Stimulated activated CD4-positive, alpha-beta T cell treated with anti-CD3 and anti-CD28 coated beads, Interleukin-4, amount 100 ng/mL, for 4 hours (primary cell): ENCODE results near the gene TTC9.

ENCODE experiments used
- DNase-seq, 2 experiments: peaks; one replicate each; pipeline ENCODE4 v3.0.0-alpha.2; 2020

The TTC9 gene

DNA sequence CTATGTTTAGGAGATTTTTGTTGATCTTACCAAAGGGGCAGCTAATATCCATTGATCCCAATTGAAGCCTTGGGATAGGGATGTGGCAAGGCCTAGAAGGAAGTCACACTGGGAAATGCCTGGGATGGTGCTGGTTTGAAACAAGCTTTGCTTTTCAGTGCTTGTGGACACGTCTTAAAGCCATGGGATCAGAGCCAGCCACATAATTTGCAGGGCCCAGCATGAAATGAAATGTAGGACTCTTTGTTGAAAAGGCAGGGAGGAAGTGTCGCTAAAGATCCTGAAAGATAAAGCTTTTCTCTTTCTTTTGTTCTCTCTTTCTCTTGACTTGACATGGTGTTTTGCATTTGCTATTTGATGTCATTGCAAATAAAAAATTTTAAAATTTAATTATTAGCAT is 5.0 kb downstream of the TTC9 start:
- no peak for DNase-seq

DNA sequence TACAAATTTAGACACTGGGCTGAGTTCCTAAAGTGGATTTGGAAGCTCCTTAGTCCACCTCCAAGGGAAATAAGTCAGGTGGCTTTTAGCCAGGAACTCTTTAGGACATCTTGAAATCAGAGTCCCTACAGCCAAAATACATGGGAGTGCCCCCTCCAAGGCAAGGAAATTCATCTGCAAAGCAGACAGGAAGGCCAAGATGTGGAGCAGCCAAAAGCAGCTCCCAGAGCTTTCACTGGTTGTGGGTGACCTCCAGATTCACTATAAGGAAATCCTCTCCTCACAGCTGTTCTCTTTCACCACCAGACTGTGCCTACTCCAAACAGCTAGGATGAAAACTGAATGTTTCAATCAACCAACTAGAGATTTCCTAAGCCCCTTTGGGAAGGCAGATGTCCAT is 6.6 kb downstream of the TTC9 start:
- no peak for DNase-seq

DNA sequence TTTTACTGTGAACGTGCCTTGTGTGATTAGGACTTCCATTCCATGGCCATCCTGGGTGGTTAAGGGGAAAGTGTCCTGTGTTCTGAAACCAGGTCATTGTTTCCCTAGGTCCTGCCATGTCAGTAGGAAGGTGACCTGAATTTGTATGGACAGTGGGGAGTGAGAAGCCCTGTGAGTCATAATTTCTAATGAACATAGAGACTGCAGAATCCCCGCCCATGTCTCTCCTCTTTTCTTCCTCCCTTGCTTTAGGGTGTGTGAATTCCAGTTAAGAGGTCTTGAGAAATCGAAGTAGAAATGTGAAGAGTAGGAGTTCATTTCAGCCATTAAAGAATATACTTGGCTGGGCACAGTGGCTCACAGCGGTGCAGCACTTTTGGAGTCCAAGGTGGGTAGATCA is 8.1 kb downstream of the TTC9 start:
- no peak for DNase-seq

DNA sequence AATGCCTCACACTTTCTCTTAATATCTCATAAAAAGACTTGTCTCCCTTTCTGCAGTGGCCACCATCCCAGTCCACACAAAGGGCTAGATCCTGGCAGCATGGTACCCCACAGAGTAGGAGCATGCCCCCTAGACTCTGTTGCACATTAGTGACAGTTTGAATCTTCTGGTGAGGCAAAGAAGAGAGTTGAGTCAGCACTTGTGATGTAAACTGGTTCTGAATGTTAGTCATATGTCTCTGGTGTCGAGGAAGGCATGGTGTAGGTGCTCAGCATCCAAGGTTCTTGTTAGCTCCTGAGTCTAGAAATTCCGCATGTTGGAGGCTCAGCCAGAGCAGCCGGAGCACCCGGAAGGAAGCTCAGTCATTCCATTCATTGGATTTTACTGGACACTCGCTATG is 9.8 kb downstream of the TTC9 start:
- DNase-seq: no peak

DNA sequence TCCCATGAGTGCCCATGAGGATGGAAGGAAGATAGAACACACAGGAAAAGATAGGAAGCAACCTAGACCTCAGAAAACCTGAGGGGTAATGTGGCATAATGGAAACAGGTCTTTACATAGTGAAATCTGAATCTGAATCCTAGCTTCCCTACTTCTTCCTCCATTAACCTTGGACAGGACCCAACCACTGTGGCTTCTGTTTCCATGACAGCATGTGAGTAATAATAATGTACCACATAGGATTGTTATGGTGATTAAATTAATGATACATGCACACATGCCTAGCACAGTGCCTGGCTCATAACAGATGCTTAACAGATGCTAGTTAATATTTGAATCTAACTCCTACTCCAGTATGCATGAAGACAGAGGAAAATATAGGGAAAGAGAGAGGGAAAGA is 11.2 kb downstream of the TTC9 start:
- no peak for DNase-seq

DNA sequence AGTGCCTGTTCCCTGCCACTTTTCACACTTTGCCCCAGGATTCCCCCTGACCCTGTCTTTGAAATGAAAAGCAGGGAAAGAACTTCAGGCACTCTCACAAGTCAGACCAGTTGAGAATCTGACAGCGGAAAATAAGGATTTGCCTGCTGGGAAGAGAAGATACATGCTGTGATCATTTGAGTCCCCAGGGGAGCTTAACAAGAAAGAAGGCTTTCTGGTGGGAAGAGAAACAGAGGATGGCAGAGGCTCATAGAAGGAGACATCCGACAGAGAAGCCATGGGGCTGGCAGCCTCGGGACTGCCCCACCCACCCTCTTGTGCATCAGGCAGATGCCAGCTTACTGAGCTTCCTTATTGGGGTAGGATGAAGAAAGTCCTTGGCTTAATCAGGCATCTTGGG is 11.9 kb downstream of the TTC9 start:
- no peak for DNase-seq

DNA sequence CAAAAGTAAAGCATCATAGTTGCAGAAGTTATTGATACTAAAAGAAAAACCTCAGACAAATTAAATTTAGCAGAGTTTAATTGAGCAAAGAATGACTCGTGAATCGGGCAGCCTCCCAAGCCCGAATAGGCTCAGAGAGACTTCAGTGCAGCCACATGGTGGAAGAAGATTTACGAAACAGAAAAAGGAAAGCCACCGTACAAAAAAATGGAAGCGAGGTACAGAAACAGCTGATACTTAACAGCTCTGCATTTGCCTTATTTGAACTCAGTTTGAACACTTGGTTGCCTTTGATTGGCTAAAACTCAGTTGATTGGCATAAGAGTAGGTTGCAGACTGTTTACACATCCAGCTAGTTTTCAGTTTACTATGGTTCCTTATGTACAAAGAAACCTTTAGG is 12.9 kb downstream of the TTC9 start:
- no peak for DNase-seq

DNA sequence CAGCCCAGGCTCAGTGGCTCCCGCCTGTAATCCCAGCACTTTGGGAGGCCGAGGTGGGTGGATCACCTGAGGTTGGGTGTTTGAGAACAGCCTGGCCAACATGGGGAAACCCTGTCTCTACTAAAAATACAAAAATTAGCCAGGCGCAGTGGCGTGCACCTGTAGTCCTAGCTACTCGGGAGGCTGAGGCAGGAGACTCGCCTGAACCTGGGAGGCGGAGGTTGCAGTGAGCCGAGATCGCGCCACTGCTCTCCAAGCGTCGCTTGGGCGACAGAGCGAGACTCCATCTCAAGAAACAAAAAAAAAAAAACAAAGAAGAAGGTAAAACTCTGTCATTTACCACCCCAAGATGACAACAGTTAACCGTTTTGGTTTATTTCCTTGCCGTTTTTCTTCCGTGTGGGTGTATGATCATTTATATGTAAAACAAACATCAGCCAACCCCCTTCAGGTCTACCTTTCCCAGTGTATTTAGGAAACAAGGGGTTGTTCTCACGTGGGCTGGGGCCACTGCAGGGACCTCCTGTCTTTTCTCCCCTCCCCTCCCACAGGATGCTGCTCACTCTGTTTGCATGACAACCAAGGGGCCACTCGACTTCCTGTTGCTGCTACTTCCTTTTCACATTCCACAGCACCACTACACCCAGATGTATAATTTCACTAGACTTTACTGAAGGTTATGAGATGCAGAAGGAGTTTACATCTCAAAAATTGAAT is 13.6 kb downstream of the TTC9 start:
- peak; percentile 48 to 71 for DNase-seq

DNA sequence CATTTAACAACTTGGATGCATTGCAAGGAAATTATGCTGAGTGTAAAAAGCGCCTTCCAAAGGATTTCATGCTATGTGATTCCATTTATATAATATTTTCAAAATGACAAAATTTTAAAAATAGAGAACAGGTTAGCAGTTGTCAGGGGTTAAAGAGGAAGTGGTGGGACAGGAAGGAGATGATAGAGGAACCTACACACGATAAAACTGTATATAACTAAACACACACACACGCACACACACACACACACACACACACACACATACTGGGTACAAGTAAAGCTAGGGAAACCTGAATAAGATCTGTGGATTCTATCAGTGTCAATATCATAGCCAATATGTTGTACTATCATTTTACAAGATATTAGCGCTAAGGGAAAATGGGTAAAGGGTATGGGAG is 17.2 kb downstream of the TTC9 start:
- no peak for DNase-seq

DNA sequence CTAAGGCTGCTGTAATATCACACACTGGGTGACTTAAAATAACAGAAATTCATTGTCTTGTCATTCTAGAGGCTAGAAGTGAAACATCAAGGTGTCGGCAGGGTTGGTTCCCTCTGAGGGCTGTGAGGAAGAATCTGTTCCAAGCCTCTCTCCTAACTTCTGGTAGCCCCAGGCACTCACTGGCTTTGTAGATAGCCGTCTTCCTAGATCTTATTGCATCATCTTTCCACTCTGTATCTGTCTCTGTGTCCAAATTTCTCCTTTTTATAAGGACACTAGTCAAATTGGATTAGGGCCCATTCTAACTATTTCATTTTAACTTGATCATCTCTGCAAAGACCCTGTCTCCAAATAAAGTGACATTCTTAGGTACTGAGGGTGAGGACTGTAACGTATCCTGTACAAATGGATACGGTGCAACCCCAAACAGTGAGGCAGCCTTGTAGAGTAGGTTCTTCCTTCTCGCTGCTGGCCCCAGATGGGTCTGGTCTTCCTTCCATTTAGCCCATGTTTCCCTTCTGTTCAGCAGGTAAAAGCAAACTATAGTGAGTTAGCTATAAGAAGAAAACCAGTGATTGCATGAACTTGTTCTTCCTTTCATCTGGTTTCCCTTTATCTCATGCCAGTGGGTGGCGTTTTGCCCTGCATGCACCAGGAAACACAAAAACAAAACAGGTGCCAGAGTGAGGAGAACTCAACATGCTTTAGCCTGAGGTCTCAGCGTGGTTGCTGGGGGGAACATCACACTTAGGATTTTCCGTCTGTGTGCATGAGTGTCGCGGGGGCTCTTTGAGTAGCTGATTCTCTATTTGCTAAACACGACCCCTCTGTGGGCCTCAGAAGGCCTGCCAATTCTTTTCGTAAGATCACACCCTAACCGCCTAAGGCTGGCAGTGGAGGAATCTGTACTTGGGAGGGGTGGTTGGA is 19.5 kb downstream of the TTC9 start:
- DNase-seq: peak in 1 of 2 experiments; percentile 46

DNA sequence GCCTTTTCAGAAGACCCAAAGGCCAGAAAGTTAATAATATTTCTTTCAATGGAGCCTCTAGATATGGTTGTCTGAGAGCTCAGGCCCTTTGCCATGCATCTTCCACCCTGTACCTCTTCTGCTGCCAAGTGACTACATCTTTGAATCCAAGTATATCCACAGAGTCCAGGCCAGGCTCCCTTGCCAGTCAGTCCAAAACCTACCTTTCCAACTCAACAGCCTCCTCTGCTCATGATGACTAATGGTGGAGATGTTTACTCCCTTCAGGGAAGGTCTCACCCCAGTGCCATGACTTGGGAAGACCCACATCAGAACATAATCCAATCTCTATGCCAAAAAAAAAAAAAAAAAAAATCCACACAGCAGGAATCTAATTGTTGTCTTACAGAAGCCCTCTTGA is 20.4 kb downstream of the TTC9 start:
- DNase-seq: no peak

DNA sequence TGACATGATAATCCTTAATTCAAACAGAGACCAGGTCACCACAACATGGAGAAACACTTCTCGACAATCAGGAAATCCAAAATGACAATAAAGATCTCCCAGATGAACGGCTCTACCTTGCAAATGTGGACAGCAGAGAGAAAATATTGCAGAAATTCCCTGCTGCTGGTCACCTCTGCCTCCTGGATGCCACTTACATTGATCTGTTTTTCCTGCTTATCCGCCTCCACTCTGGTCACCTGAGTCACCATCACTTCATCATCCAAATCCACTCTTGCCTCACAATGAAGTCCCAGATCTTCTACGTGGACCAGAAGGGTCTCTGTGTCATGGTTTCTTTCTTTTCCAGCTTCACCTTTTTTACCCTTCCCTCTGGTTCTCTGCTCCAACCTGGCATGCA is 21.1 kb downstream of the TTC9 start:
- no peak for DNase-seq

DNA sequence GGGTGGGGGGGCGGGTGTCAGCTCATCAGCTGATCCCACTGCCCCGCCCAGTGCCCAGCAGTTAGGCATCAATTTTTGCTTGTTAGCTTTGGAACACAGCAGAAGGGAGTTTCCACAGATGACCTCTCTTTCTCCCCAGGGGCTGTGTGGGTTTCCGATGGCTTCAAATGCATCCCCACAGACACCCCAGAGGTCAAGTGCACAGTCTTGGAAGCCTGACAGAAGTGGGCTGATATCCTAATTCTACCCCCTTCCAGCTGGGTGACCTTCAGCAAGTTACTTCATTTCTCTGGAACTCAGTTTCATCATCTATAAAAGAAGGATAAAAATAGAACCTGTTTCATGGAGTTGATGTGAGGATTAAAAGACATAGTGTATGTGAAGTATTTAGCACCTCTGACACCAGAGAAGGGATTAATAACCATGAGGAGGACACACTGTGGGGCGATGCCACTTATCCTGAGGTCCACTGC is 22.0 kb downstream of the TTC9 start:
- DNase-seq: no peak

DNA sequence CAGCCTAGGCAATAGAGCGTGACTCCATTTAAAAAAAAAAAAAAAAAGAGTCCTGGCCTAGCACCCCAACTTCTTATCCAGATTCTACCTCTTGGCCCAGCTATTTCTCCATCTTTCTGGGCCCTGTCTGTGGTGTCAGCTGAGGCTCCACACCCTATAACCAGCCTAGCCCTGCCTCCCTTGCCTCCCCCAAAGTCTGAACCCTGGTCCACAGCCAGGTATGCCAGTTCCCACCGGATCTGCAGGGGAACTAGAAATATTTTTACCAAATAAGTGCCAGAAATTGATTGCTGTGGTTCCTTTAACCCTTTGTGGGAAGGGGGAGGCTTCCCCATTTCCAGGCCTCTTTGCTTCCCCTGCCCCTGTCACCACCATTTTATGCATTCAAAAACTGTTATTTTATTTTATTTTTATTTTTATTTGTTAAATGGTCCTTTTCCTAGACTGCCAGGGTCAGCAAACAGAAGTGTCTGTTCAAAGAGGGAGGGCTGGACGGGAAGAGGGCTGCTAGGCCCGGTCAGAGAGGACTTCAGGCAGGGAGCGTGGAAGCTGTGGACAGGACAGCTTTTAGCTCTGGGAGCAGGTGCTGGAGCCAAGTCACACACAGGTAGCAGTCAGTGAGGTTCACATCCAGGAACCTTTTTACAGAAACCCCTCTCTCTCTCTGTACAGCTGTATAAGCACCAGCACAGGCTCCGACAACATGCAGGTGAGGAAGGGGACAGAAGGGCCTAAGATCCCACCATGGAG is 23.2 kb downstream of the TTC9 start:
- DNase-seq: no peak

DNA sequence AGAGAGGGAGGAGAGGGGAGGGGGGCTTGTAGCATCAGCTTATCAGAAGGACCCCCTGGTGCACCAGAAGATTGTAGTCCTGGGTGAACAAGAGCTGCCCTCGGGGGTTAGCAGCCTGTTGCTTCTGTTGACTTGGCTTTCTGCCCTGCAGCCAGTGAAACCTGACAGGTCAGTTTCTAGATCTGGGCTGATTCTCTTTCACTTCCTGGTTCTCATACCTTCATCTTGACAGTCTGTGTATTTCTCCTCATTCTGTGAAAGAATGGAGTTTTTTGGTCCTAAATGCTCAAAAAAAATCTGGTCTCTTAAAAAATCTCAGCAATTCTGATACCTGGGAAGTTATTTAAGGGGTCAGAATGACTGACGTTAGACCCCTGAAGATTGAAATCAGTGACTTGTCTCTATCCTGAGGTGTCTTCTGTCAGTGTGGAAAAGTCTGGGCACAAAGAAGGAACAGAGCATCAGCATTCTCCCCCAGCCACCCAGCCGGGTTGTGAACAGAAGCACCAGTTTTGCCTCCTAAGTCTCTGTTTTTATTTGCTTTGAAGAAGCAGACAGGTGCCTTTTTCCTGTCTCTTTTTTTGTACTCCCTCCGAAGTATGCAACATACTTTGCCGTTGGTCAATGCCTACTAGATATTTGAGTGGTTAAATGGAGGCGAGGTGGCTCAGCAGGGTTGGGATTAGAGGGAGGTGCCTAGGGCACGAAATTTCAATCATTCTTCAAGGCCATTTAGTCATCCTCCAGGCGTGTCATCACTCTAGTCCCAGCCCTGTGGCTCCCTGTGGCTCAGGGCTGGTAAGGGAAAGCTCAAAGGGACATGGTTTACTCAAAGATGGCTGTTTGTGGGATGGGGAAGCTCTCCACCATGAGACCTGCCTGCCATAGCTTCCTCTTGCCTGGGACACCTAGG is 24.0 kb downstream of the TTC9 start:
- no peak for DNase-seq

DNA sequence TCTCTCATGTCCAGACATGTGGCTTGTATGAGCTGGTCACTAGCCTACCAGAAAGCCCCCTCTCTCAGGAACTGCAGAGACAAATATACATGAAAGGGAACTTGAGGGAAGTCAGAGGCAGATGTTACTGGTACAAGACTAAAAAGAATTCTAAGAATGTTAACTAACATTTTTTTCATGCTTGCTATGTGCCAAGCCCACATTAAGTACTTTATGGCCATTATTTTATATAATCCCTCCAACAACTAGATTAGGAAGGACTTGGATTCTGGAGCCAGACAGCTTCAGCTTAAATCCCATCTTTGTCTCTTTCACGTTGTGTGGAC is 24.6 kb downstream of the TTC9 start:
- DNase-seq: no peak

DNA sequence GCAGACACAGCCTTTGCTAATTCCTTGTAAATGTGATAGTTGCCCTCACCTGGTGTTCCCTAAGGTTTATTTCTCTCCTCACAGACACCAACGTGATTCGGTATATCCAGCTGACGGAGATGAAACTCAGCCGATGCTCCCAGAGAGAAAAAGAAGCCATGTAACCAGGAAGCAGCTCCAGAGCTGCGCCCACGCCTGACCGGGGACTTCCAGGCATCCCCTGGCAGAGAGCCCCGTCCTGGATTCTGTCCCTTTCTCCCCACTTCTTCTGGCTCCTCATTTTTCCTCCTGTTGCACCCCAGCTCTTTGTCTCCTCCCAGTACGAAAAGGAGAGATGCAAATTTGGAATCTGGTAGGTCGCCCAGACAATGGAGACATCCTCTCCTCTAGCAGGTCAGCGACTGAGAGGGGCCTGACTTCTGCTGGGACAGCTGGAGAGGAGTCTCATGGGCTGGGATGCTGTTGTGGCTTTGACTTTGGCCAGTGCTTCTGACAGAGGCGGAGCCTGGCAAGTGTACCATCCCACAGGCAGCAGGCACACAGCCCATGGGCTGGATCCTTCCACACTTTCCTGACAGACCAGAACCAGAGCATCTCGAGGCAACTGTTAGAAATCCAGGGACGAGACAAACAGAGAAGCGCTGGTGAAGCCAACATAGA is 29.4 kb downstream of the TTC9 start:
- no peak for DNase-seq

DNA sequence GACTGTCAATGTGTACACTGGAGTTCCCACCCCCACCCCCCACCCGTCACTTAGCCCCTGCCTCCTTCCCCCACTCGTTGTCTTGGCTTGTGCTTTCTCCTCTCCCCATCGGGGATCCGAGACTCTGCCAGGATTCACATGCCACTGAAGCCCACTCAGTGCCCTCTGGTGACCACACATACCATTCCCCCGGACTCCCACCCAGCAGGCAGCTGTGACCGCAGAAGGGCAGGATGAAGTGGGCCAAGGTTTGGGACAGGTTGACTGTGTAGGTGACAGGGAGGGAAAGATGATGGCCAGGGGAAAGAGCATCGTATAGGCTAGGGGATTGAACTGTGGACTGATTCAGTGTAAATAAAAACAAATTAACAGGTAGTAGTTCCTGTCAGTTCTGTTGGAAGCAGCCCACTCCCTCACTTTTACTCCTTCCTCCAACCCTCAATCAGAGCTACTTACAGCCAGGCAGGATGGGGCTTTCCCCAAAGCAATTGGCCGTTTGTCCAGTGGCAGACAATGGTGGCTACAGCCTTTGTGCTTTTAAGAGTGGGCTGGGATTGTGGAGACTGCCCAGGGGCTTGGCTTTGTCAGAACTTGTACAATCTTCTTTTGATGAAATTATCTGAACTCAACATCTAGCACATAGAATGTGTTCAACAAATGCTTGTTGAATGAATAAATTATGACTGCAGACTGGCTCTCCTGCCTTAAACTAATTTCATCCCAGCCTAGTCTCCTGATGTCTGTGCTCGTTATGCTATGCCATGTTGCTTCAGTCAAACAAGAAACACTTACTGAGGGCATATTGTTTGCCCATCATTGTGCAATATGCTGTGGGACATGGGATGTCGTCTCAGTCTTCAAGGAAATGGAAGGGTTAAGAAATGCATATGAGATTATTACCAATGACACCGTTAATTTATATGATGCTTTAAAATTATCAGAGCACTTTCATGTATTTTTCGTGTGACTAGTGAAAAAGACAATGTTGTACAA is 30.2 kb downstream of the TTC9 start:
- no peak for DNase-seq

DNA sequence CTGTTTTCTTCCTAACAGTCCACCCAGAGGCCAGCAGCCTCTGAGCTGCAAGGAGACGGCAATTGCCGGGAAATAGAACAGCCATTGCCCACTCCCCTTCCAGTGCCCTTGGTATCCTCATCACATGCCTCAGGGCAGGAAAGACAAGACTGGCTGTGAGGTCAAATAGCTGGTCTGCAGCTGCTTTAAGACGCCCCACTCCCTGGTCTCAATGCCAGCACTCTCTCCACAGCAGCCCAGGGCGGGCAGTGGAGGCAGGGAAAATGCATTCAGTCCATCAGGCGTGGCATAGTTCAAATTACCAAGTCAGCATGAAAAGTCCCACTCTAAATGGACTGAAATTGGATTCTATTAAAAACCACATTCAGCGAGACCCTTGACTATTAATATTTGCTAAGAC is 35.6 kb downstream of the TTC9 start:
- no peak for DNase-seq

DNA sequence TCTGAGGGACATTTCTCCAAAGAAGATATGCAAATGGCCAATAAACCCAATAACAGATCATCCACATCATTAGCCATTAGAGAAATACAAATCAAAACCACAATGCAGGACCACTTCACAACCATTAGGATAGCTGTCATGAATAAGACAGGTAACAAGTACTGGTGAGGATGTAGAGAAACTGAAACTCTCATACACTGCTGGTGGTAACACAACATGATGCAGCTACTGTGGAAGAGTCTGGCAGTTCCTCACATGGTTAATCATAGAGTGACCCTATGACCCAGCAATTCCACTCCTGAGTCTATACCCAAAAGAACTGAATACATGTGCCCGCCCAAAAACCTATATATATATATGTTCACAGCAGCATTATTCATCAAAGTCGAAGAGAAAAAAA is 39.0 kb downstream of the TTC9 start:
- DNase-seq: no peak

DNA sequence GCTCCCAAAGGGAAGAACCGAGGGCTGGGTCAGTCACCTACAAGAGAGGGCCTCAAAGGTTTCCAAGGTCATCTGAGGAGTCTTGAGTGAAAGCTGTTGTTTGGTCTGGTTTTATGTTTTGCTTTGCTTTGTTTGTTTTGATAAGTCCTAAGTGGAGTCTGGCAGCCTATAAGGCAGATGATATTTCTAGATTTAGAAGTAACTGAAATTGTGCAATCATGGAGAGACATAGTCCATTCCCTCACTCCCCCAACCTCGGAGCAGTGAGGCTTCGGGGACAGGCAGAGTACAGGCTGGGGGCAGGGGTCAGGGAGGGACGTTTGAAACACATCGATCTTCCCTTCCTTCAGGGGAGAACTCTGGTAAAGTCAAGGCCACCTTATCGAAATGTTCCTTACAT is 42.3 kb downstream of the TTC9 start:
- no peak for DNase-seq
